ENCODE data around the gene SHROOM1. TPM values are rescaled to one million over a fixed set of nuclear protein-coding genes. Genes with fewer than 3 reads are reported as not detected.
A peak's percentile ranks its signal among the peaks of the same experiment; 100 is the strongest.

The SHROOM1 gene
- total RNA-seq, 1 donor from 2014 or later, result 1.5 TPM

DNA sequence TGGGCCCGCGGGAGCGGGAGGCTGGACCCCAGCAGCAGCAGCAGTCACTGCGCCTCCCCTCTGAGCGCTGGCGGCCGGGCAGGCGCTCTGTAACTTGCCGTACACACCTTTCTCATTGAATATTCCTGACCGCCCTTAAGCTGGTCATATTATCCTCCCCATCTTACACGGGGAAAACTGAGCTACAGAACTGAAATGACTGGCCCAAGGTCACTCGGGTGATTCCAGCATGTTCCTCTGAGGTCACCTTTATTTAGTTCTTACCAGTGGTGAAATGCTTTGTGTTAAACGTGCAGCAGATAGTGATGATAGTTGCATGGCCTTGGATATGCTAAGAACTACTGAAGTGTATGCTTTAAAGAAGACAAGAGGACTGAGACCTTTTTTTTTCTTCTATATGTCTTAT is 36.6 kb upstream of the SHROOM1 start:
- Mint-ChIP-seq H3K9me3 (no peaks in the 10 kb centered on the region), H3K27ac (peak overlapping the region; percentile 98), H3K4me1 (peaks cover 25% of the 10 kb centered on the region), H3K36me3 (ENCODE audit: low read depth) (peaks cover 34% of the 10 kb centered on the region), H3K27me3 (no peaks in the 10 kb centered on the region), H3K4me3 (peak overlapping the region; percentile 99)
- ChIA-PET CTCF (interaction anchor here (1.5 kb wide), 1 partner anchor 366 kb away, joined by 5 read pairs; no protein-coding TSS in a partner anchor), POLR2A (interaction anchor here (0.6 to 1.7 kb wide), 12 partner anchors 16 to 1359 kb away, joined by 3 to 7 read pairs (median 3); partner anchors contain the start of genes AFF4, IRF1, KIF3A and PPP2CA)
- no peak for DNase-seq
- intact Hi-C loops (cut with micrococcal nuclease), result loop anchor here (2.0 to 5.0 kb wide), 2 partner anchors 16 to 365 kb away; no protein-coding TSS in a partner anchor
- peak; percentile 13 for ATAC-seq (ENCODE audit: low read depth)
- no peak for TF ChIP-seq CTCF (IDR thresholded peaks at IDR 0.05)

GRCh38 chr5:132866342-132867045 is 36.0 kb upstream of the SHROOM1 start, which contains the start of the genes GDF9 and UQCRQ:
Gene GDF9 (minus strand): TSS chr5:132866469. CDS start chr5:132864533, 1,936 bp downstream.
Gene UQCRQ (plus strand): TSS chr5:132866642. CDS start chr5:132866882, 240 bp downstream.
- Mint-ChIP-seq H3K36me3 (ENCODE audit: low read depth) (peaks cover 34% of the 10 kb centered on the region), H3K4me1 (peaks cover 25% of the 10 kb centered on the region), H3K9me3 (no peaks in the 10 kb centered on the region), H3K27ac (peak within 1 kb of the TSS; percentile 98), H3K27me3 (no peaks in the 10 kb centered on the region), H3K4me3 (peak within 1 kb of the TSS; percentile 99)
- ATAC-seq (ENCODE audit: low read depth) (peak; percentile 98), DNase-seq (peak; percentile 77)
- ChIA-PET CTCF (interaction anchor here (1.2 to 1.5 kb wide), 2 partner anchors 36 to 366 kb away, joined by 3 to 5 read pairs; partner anchors contain the start of gene SHROOM1), POLR2A (interaction anchor here (0.6 to 1.7 kb wide), 14 partner anchors 14 to 1360 kb away, joined by 3 to 7 read pairs (median 3); partner anchors contain the start of genes AFF4, IRF1, KIF3A and PPP2CA)
- no peak for TF ChIP-seq CTCF (IDR thresholded peaks at IDR 0.05)
- intact Hi-C loops (cut with micrococcal nuclease), result loop anchor here (1.0 to 5.0 kb wide), 6 partner anchors 16 to 456 kb away; partner anchors contain the start of genes AFF4, KIF3A and SHROOM1

DNA sequence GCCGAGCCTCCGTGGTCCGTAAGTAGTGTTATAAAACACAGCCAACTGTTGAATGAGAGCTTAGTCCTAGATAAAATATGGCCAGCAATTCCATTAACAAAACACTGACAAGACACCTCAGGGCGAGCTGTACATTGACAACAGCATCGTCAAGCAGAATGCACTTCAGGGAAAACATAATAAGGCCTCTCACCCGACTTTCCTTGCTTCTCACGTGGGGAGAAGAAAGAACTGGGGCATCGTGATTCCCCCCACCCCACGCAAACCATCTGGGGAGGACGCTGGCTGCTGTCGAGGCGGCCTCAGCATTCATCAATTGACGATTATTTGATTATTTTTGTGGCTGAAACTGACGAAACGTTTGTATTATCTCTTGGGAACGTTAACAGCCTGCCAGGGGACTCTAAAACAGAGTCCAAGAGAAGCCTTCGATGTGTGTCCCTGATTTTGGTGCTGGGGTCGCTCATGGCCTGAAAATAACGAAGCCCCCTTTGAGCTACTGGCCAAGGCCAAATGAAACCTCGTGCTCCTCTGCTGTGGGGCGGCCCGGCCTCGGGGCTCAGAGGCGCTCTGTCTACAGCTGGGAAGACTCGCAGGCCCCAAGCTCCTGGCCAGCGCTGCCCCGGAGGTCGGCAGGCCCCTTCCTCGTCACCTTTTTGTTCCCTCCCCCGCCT is 35.4 kb upstream of the SHROOM1 start:
- H3K4me1 Mint-ChIP-seq, result peaks cover 25% of the 10 kb centered on the region
- H3K36me3 Mint-ChIP-seq (ENCODE audit: low read depth), result peaks cover 30% of the 10 kb centered on the region
- no peak for TF ChIP-seq CTCF (IDR thresholded peaks at IDR 0.05)
- intact Hi-C loops (cut with micrococcal nuclease), result loop anchor here (1.0 to 5.0 kb wide), 6 partner anchors 17 to 456 kb away; partner anchors contain the start of genes AFF4, KIF3A and SHROOM1
- H3K27me3 Mint-ChIP-seq, result no peaks in the 10 kb centered on the region
- H3K27ac Mint-ChIP-seq, result peak overlapping the region; percentile 98
- POLR2A ChIA-PET, result interaction anchor here (0.7 to 1.7 kb wide), 11 partner anchors 15 to 531 kb away, joined by 3 to 7 read pairs (median 3); partner anchors contain the start of genes AFF4, IRF1, RAD50 and SLC22A5
- DNase-seq (no peak), ATAC-seq (ENCODE audit: low read depth) (peak; percentile 16)
- peak overlapping the region; percentile 99 for H3K4me3 Mint-ChIP-seq
- no peaks in the 10 kb centered on the region for H3K9me3 Mint-ChIP-seq
- CTCF ChIA-PET, result interaction anchor here (1.2 to 1.5 kb wide), 2 partner anchors 36 to 365 kb away, joined by 3 to 5 read pairs; partner anchors contain the start of gene SHROOM1

- intact Hi-C loops (cut with micrococcal nuclease), result no loop called here
- Mint-ChIP-seq H3K4me1 (peaks cover 7% of the 10 kb centered on the region), H3K27ac (no peak overlapping the region), H3K27me3 (peaks cover 2% of the 10 kb centered on the region), H3K4me3 (no peak overlapping the region), H3K36me3 (ENCODE audit: low read depth) (no peaks in the 10 kb centered on the region), H3K9me3 (no peaks in the 10 kb centered on the region)
- POLR2A ChIA-PET, result interaction anchor here (0.5 kb wide), 1 partner anchor 1775 kb away, joined by 4 read pairs; no protein-coding TSS in a partner anchor
- DNase-seq (no peak), ATAC-seq (ENCODE audit: low read depth) (no peak)
- TF ChIP-seq CTCF (IDR thresholded peaks at IDR 0.05), result no peak
- CTCF ChIA-PET, result interaction anchor here (0.8 kb wide), 1 partner anchor 44 kb away, joined by 3 read pairs; no protein-coding TSS in a partner anchor
These were observed 30.3 kb upstream of the SHROOM1 start for GRCh38 chr5:132860742-132861141.

Data from activated B cell treated with CpG ODN at 0.5 μM for 24 hours (primary cell).